HepG2 (cell line): ENCODE results near the gene HTRA2. TPM values are rescaled to one million over a fixed set of nuclear protein-coding genes. Genes with fewer than 3 reads are reported as not detected.

Experiments used
- CBFB ChIP-seq: sonication (generic); formaldehyde crosslinking; IDR thresholded peaks from 2 replicates; pipeline ENCODE4 v1.4.0; 2020; ENCODE audit warnings: missing genetic modification reagents
- FOSL1 ChIP-seq: sonication (generic); formaldehyde crosslinking; IDR thresholded peaks from 2 replicates; pipeline ENCODE4 v1.9.0; 2021; ENCODE audit warnings: missing genetic modification reagents, borderline replicate concordance
- HNF4G ChIP-seq, 2 experiments: sonication (generic) in 1 of 2; formaldehyde crosslinking in 1 of 2; IDR thresholded peaks; 2 replicates each; pipeline versions ENCODE4 v1.4.0 to v1.6.1; 2011 to 2020; ENCODE audit warnings: borderline replicate concordance in 2 of 2, low read depth in 2 of 2, mild to moderate bottlenecking in 2 of 2, low read length in 1 of 2, missing genetic modification reagents in 1 of 2, moderate library complexity in 1 of 2
- HNRNPH1 ChIP-seq: fragments of 200-400 bp; formaldehyde crosslinking; optimal IDR thresholded peaks from 2 replicates; pipeline ENCODE3; 2017; ENCODE audit warnings: mild to moderate bottlenecking, low read depth, low read length
- IRX3 ChIP-seq: sonication (generic); formaldehyde crosslinking; IDR thresholded peaks from 2 replicates; pipeline ENCODE4 v1.8.1; 2023; ENCODE audit warnings: mild to moderate bottlenecking, low read depth, missing genetic modification reagents, borderline replicate concordance
- MED8 ChIP-seq: sonication (generic); formaldehyde crosslinking; IDR thresholded peaks from 2 replicates; pipeline ENCODE4 v1.8.1; 2023; ENCODE audit warnings: mild to moderate bottlenecking, missing genetic modification reagents; ENCODE audit not compliant: insufficient replicate concordance
- RBFOX2 ChIP-seq: fragments of 200-400 bp; formaldehyde crosslinking; IDR thresholded peaks from 2 replicates; pipeline ENCODE4 v1.6.1; 2017; ENCODE audit warnings: low read depth, mild to moderate bottlenecking, low read length
- RBM39 ChIP-seq: fragments of 200-400 bp; formaldehyde crosslinking; IDR thresholded peaks from one replicate; pipeline ENCODE4 v1.6.1; 2018; ENCODE audit warnings: antibody characterized with exemption, mild to moderate bottlenecking, low read depth, low read length; ENCODE audit not compliant: poor library complexity, severe bottlenecking
- SRSF9 ChIP-seq: fragments of 200-400 bp; formaldehyde crosslinking; IDR thresholded peaks from 2 replicates; pipeline ENCODE4 v1.6.1; 2018; ENCODE audit warnings: borderline replicate concordance, mild to moderate bottlenecking, low read depth, low read length; ENCODE audit not compliant: insufficient read depth, poor library complexity, severe bottlenecking
- WIZ ChIP-seq: sonication (generic); formaldehyde crosslinking; IDR thresholded peaks from 2 replicates; pipeline ENCODE4 v1.5.1; 2020; ENCODE audit warnings: mild to moderate bottlenecking, missing genetic modification reagents
- YEATS4 ChIP-seq: sonication (generic); formaldehyde crosslinking; IDR thresholded peaks from 2 replicates; pipeline ENCODE4 v1.4.0; 2020; ENCODE audit warnings: missing genetic modification reagents, borderline replicate concordance
- ZMAT3 ChIP-seq: sonication (generic); formaldehyde crosslinking; conservative IDR thresholded peaks from 2 replicates; pipeline ENCODE4 v1.7.0; 2021; ENCODE audit warnings: missing genetic modification reagents
- ZNF256 ChIP-seq: sonication (generic); formaldehyde crosslinking; conservative IDR thresholded peaks from 2 replicates; pipeline ENCODE4 v1.4.0; 2020; ENCODE audit warnings: missing genetic modification reagents
- ZNF530 ChIP-seq: sonication (generic); formaldehyde crosslinking; IDR thresholded peaks from 2 replicates; pipeline ENCODE4 v1.5.0; 2020; ENCODE audit warnings: low read depth, mild to moderate bottlenecking, missing genetic modification reagents
- ZNF569 ChIP-seq: sonication (generic); formaldehyde crosslinking; IDR thresholded peaks from 2 replicates; pipeline ENCODE4 v1.5.0; 2020; ENCODE audit warnings: mild to moderate bottlenecking, missing genetic modification reagents, moderate library complexity, borderline replicate concordance
- ZNF607 ChIP-seq: sonication (generic); formaldehyde crosslinking; IDR thresholded peaks from 2 replicates; pipeline ENCODE4 v1.5.1; 2020; ENCODE audit warnings: missing genetic modification reagents, mild to moderate bottlenecking, borderline replicate concordance
- ZNF777 ChIP-seq: sonication (generic); formaldehyde crosslinking; IDR thresholded peaks from 2 replicates; pipeline ENCODE4 v1.4.0; 2020; ENCODE audit warnings: missing genetic modification reagents
- ZSCAN22 ChIP-seq: sonication (generic); formaldehyde crosslinking; IDR thresholded peaks from 2 replicates; pipeline ENCODE4 v1.4.0; 2020; ENCODE audit warnings: mild to moderate bottlenecking, missing genetic modification reagents
- polyA plus RNA-seq, 8 experiments: library from polyadenylated mRNA; depleted of rRNA in 3 of 8; stranded (reverse) in 7 of 8; unstranded in 1 of 8; fragments of >200 nt; fragmentation: Illumina TruSeq in 4 of 8; extraction: Trizol in 4 of 8; gene quantifications; 2 replicates each; pipeline versions ENCODE4 v1.2.1 to v1.2.3, GENCODE V29; 2011 to 2016; ENCODE audit warnings: low read depth in 4 of 8, missing spikeins in 1 of 8, mixed read lengths in 1 of 8; ENCODE audit not compliant: insufficient read depth in 1 of 8
- total RNA-seq, 5 experiments: library from RNA; depleted of rRNA; stranded (reverse); fragments of >200 nt; fragmentation: Illumina TruSeq; extraction: Trizol; gene quantifications; 2 replicates each; pipeline ENCODE4 v1.2.3, GENCODE V29; 2016; ENCODE audit warnings: low read depth in 1 of 5
- TF ChIP-seq, protein P1 (sequence below): sonication (generic); formaldehyde crosslinking; IDR thresholded peaks from 2 replicates; pipeline ENCODE4 v1.5.0; 2020; ENCODE audit warnings: missing genetic modification reagents
- TF ChIP-seq, protein P2 (sequence below): sonication (generic); formaldehyde crosslinking; IDR thresholded peaks from 2 replicates; pipeline ENCODE4 v1.4.0; 2020; ENCODE audit warnings: missing genetic modification reagents
- TF ChIP-seq, protein P3 (sequence below): sonication (generic); formaldehyde crosslinking; IDR thresholded peaks from 2 replicates; pipeline ENCODE4 v1.4.0; 2020; ENCODE audit warnings: missing genetic modification reagents
- TF ChIP-seq, protein P4 (sequence below): sonication (generic); formaldehyde crosslinking; IDR thresholded peaks from 2 replicates; pipeline ENCODE4 v1.4.0; 2020; ENCODE audit warnings: missing genetic modification reagents, borderline replicate concordance

Gene HTRA2
- total and polyA plus RNA-seq, 2 of the 13 experiments (the other 11 are each of a cell fraction or from before 2014, with no cell fraction given) = 47.7 to 50.3 TPM

DNA sequence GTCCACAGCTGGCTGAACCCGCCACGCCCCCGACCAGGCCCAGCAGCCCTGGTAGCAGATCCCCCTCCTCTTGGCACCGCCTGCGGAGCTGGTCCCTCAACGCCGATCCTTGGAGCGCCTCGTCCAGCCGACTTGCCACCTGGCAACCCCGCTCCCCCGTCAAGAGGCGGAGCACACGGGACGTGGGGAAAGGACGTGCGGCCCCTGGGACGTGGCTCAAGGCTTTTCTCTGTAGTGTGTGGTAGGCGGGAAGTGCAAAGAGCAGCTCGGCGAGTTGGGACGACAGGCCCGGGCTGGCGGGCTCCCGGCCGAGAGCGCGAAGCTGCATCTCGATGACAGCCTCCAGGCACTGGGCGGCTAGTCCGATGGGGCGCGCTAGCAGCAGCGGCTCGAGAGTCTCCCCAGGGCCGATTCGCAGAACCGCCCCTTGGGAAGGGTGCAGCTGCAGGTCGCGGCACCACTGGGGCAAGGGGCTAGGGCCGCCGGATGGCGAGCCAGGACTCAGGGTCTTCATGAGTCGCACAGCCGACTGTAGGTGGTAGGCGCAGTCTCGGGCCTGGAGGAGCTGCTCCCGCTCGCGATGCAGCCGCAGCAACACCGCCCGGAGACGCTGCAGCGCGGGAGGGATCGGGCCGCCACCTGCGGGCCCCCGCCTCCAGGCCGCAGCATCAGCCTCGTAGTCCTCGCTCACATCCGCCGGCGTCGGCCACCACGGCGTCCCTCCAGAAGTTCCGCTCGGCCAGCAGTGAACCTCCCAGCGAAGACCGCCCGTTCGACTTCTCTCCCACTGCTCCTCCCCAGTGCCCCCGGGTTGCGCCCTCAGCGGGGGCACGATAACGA is 47.6 kb upstream of the HTRA2 start (continued):
- TF ChIP-seq, protein P1, sequence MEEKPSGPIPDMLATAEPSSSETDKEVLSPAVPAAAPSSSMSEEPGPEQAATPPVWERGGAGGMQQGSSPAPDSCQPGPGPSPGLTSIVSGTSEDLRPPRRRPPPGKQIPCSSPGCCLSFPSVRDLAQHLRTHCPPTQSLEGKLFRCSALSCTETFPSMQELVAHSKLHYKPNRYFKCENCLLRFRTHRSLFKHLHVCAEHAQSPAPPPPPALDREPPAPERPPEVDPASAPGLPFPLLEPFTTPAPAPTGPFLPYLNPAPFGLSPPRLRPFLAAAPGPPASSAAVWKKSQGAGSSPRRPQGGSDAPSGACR = peak; percentile 99
- TF ChIP-seq ZNF777 (CRISPR knock-in tag) (peak; percentile 72), ZNF530 (CRISPR knock-in tag) (no peak), HNRNPH1 (peak; percentile 26), HNF4G (IDR thresholded peaks at IDR 0.05; ENCODE audit: borderline replicate concordance, low read depth, low read length) (no peak), HNF4G (CRISPR knock-in tag; IDR thresholded peaks at IDR 0.05; ENCODE audit: borderline replicate concordance, low read depth) (peak; percentile 25; the same call in 1 of the 2 replicates), ZNF569 (CRISPR knock-in tag) (no peak), FOSL1 (CRISPR knock-in tag) (0 out of 2 replicates have a peak, but pooled peaks have one; percentile 8), SRSF9 (no peak), RBFOX2 (peak; percentile 93), CBFB (CRISPR knock-in tag) (0 out of 2 replicates have a peak, but pooled peaks have one; percentile 26), ZNF256 (peak; percentile 75; the same call in 1 of the 2 replicates), RBM39 (peak; percentile 12), YEATS4 (CRISPR knock-in tag) (peak; percentile 83), ZNF607 (CRISPR knock-in tag) (0 out of 2 replicates have a peak, but pooled peaks have one; percentile 17), IRX3 (CRISPR knock-in tag) (peak; percentile 59; the same call in 1 of the 2 replicates), ZSCAN22 (CRISPR knock-in tag) (peak; percentile 53; the same call in 1 of the 2 replicates), ZMAT3 (CRISPR knock-in tag) (peak; percentile 55; the same call in 1 of the 2 replicates), MED8 (CRISPR knock-in tag) (peak; percentile 85), WIZ (CRISPR knock-in tag) (peak; percentile 87; the same call in 1 of the 2 replicates)
- TF ChIP-seq, protein P2, sequence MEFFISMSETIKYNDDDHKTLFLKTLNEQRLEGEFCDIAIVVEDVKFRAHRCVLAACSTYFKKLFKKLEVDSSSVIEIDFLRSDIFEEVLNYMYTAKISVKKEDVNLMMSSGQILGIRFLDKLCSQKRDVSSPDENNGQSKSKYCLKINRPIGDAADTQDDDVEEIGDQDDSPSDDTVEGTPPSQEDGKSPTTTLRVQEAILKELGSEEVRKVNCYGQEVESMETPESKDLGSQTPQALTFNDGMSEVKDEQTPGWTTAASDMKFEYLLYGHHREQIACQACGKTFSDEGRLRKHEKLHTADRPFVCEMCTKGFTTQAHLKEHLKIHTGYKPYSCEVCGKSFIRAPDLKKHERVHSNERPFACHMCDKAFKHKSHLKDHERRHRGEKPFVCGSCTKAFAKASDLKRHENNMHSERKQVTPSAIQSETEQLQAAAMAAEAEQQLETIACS = peak; percentile 65
- TF ChIP-seq, protein P3, sequence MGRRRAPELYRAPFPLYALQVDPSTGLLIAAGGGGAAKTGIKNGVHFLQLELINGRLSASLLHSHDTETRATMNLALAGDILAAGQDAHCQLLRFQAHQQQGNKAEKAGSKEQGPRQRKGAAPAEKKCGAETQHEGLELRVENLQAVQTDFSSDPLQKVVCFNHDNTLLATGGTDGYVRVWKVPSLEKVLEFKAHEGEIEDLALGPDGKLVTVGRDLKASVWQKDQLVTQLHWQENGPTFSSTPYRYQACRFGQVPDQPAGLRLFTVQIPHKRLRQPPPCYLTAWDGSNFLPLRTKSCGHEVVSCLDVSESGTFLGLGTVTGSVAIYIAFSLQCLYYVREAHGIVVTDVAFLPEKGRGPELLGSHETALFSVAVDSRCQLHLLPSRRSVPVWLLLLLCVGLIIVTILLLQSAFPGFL (CRISPR knock-in tag) = 0 out of 2 replicates have a peak, but pooled peaks have one; percentile 18
- TF ChIP-seq, protein P4, sequence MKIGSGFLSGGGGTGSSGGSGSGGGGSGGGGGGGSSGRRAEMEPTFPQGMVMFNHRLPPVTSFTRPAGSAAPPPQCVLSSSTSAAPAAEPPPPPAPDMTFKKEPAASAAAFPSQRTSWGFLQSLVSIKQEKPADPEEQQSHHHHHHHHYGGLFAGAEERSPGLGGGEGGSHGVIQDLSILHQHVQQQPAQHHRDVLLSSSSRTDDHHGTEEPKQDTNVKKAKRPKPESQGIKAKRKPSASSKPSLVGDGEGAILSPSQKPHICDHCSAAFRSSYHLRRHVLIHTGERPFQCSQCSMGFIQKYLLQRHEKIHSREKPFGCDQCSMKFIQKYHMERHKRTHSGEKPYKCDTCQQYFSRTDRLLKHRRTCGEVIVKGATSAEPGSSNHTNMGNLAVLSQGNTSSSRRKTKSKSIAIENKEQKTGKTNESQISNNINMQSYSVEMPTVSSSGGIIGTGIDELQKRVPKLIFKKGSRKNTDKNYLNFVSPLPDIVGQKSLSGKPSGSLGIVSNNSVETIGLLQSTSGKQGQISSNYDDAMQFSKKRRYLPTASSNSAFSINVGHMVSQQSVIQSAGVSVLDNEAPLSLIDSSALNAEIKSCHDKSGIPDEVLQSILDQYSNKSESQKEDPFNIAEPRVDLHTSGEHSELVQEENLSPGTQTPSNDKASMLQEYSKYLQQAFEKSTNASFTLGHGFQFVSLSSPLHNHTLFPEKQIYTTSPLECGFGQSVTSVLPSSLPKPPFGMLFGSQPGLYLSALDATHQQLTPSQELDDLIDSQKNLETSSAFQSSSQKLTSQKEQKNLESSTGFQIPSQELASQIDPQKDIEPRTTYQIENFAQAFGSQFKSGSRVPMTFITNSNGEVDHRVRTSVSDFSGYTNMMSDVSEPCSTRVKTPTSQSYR (CRISPR knock-in tag) = no peak
